Cardiac fibroblast (primary cell): ENCODE data around the gene ASPDH.
"Not testable (repeated sequence)": the region's sequence is repeated elsewhere in the genome, so short reads cannot be mapped to it uniquely, and the experiment has no call there.

ENCODE experiments used
- DNase-seq, 2 donors: peaks; one replicate each; pipeline versions ENCODE4 v3.0.0 to v3.0.0-alpha.2; 2010; ENCODE audit warnings: low read depth in 2 of 2
- H3K4me3 ChIP-seq, 2 donors: replicated peaks in 1 of 2; 1 replicate in 1 of 2; 2 replicates in 1 of 2; pipeline ENCODE4 v1.5.1; 2011; ENCODE audit warnings: low read depth in 2 of 2, low read length in 2 of 2, mild to moderate bottlenecking in 2 of 2, moderate library complexity in 1 of 2
- CTCF ChIP-seq: IDR thresholded peaks from one replicate; pipeline ENCODE4 v1.5.1; 2011; ENCODE audit warnings: low read depth, mild to moderate bottlenecking, low read length, inconsistent platforms

The ASPDH gene

DNA sequence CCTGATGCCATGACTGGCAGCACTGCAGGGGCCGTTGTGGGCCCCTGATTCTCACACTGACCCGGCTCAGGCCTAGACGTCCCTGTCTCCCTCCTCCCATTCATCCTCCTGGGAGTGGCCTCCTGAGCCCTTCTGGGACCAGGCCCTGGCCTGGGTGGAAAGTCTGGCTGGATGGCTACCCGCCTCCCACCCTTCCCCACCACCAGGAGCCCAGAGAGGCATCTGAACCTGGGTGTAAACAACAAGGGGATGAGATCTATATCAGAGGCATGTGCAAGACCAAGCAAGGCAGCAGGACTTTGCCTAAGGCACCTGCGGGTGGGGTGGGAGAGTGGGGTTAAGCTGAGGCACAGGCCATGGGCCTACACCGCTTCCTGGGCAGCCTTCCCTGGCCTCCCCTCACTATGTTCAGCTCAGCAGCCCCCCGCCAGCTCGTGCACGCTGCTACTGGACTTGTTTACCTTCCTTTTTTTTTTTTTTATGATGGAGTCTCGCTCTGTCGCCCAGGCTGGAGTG lies 22.0 kb upstream of the ASPDH start:
- H3K4me3 ChIP-seq: no peak overlapping the region
- no peak for DNase-seq
- no peak for TF ChIP-seq CTCF

GRCh38 chr19:50534478-50534877 lies 20.8 kb upstream of the ASPDH start:
- no peak for TF ChIP-seq CTCF
- DNase-seq: no peak
- no peak overlapping the region for H3K4me3 ChIP-seq

GRCh38 chr19:50532952-50533351 lies 19.2 kb upstream of the ASPDH start:
- no peak for DNase-seq
- no peak overlapping the region for H3K4me3 ChIP-seq
- no peak for TF ChIP-seq CTCF

DNA sequence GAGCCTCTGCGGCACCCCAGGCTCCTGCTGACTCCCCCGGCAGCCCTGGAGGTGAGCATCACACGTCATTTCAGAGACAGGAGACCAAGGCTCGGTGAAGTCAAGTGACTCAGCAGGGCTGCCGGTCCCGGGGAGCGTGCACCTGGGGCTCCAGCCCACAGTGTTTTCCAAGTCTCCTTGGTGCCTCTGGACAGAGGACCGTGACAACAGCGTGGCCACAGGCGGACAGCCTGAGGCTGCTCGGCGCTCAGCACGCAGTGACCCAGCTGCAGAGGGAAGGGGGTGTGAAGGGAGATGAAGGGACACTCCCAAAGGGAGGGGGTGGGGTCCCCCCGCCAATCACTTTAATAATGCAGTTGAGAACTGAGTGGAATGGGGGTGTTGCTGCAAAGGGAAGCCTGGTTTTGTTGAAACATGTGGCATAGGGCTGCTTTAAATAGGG lies 17.5 kb upstream of the ASPDH start:
- TF ChIP-seq CTCF: no peak
- DNase-seq: no peak
- no peak overlapping the region for H3K4me3 ChIP-seq

- DNase-seq: not testable (repeated sequence)
Observed at GRCh38 chr19:50528052-50528451, 14.3 kb upstream of the ASPDH start.

DNA sequence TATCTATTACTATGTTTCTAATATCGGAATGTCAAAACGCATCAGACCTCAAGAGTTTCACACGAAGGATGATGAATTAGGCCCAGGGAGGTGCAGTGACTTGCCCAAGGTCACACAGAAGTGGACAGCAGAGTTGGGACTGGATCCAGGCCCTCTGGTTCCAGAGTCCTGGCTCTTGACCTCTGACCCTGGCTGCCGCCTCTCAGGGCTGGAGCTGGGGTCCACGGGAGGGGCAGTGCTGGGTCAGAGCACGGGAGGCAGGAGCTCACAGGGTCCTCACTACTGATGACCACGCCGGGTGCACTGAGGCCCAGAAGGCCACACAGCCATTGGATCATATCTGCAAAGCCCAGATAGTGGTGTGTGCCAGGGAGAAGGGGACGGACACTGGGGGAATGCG lies 9.2 kb upstream of the ASPDH start:
- TF ChIP-seq CTCF: no peak
- H3K4me3 ChIP-seq: no peak overlapping the region

More at GRCh38 chr19:50528052-50528451, 14.3 kb upstream of the ASPDH start:
- H3K4me3 ChIP-seq: not testable (repeated sequence)

GRCh38 chr19:50520822-50521465 lies 7.2 kb upstream of the ASPDH start:
- DNase-seq: no peak
- no peak for TF ChIP-seq CTCF
- H3K4me3 ChIP-seq: no peak overlapping the region

More for the DNA sequence above, 9.2 kb upstream of the ASPDH start:
- DNase-seq: no peak
